Measurements from ENCODE around the gene RHEBL1. TPM values are rescaled to one million over a fixed set of nuclear protein-coding genes. Genes with fewer than 3 reads are reported as not detected.

RHEBL1 gene
- total RNA-seq, 4 donors from 2014 or later = not detected

DNA sequence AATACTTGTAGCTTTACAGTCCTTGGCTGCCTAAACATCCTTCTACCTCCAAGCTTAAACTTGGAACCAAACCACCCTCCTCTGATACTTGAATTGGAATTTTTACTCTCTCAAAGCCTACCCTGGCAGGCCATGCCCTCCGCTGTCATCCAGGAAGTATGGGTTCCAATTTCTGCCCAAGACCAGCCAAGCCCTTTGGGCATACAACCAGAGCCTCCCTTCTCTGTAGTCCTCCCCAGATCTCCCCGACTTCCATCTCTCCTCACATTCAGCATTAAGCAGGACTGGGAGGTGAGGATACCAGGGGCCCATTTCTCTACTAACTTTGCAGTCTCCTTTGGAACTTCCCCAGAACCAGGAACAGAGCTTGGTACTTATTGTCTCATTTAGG lies 25.2 kb upstream of the RHEBL1 start:
- DNase-seq = no peak
- in situ Hi-C loops (cut with MboI; ENCODE audit: low pct_ligation_motif_present in 1 of 4, low pct_unique_long_range_greater_than_20kb in 1 of 4, low sequenced_read_pairs in 3 of 4) (loop anchor here in 2 of 4 donors (25.0 kb wide), 1 partner anchor 142 kb away; no protein-coding TSS in a partner anchor), intact Hi-C loops (cut with DNase I; ENCODE audit: low total_unique reads) (no loop called here)
- Histone ChIP-seq H3K9me3 (no peaks in the 10 kb centered on the region), H3K36me3 (peaks cover 0 to 14% (median 4%) of the 10 kb centered on the region in 4 donors), H3K4me1 (peaks cover 24 to 41% (median 28%) of the 10 kb centered on the region in 4 donors), H3K27ac (no peak overlapping the region), H3K27me3 (peaks cover 50% of the 10 kb centered on the region), H3K4me3 (no peak overlapping the region)
- TF ChIP-seq, protein P1, sequence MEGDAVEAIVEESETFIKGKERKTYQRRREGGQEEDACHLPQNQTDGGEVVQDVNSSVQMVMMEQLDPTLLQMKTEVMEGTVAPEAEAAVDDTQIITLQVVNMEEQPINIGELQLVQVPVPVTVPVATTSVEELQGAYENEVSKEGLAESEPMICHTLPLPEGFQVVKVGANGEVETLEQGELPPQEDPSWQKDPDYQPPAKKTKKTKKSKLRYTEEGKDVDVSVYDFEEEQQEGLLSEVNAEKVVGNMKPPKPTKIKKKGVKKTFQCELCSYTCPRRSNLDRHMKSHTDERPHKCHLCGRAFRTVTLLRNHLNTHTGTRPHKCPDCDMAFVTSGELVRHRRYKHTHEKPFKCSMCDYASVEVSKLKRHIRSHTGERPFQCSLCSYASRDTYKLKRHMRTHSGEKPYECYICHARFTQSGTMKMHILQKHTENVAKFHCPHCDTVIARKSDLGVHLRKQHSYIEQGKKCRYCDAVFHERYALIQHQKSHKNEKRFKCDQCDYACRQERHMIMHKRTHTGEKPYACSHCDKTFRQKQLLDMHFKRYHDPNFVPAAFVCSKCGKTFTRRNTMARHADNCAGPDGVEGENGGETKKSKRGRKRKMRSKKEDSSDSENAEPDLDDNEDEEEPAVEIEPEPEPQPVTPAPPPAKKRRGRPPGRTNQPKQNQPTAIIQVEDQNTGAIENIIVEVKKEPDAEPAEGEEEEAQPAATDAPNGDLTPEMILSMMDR (IDR thresholded peaks at IDR 0.05) = no peak
- TF ChIP-seq POLR2A (IDR thresholded peaks at IDR 0.05) (no peak), EP300 (IDR thresholded peaks at IDR 0.05; ENCODE audit: low read depth) (no peak), POLR2AphosphoS5 (IDR thresholded peaks at IDR 0.05) (no peak)
- 67 to 68% methylated on average over 1 to 2 of the region's 2 CpGs for WGBS, 2 donors (ENCODE audit: low coverage in 1 of 2)

DNA sequence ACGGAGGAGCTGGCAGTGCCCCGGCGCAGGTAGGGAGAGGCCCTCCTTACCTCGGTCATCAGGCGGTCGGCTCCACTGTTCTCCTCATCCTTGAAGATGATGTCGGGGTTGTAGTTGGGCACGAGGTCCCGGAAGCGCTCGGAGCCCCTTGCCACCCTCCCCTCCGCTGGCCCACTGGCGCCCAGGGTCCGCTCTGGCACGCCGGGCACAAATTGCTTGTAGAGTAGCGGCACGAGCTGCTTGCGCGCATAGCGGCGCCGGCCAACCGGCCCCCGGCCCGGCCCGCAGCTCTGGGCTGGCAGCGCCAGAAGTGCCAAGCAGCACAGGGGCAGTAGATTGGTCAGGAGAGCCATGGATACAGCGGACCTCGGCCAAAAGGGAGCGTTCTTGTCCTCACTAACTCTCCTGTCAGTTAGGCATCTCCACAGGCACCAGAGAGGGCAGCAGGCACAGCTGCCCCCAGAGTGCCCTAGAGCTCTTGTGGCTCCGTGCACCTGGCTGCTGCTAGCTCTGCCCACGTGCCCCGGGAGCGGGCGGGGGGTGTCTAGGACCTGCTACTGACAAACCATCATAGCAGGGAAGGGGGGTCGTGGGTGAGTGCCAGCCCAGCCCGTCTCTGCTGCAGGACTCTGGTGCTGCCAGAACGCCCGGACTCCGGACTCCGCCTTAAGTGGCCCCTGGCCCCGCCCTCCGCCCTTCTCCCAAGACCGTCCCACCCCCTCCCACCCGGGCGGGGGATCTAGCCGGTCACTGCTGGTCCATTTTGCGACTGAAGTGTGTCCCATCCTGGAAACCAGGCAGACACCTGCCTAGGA lies 24.6 kb upstream of the RHEBL1 start, which contains the start of gene DHH:
Gene DHH, minus strand, starts transcription at position 642 of the 815 bp plus-strand sequence. Its CDS starts 289 bp downstream, at position 353.
- H3K9me3 ChIP-seq = no peaks in the 10 kb centered on the region
- in situ Hi-C loops (cut with MboI; ENCODE audit: low pct_ligation_motif_present in 1 of 4, low pct_unique_long_range_greater_than_20kb in 1 of 4, low sequenced_read_pairs in 3 of 4) = loop anchor here in 2 of 4 donors (25.0 kb wide), 1 partner anchor 143 kb away; no protein-coding TSS in a partner anchor
- no peak for DNase-seq
- whole genome bisulfite sequencing, 2 donors (ENCODE audit: low coverage in 1 of 2) = 4% methylated on average over 43 of the region's 49 CpGs; no CpG with 5 or more reads in 1 of the 2 donors
- peaks cover 56% of the 10 kb centered on the region for H3K27me3 ChIP-seq
- H3K4me1 ChIP-seq = peaks cover 31 to 47% (median 34%) of the 10 kb centered on the region in 4 donors
- TF ChIP-seq POLR2AphosphoS5 (IDR thresholded peaks at IDR 0.05) = no peak
- peaks cover 0 to 9% (median 1%) of the 10 kb centered on the region in 4 donors for H3K36me3 ChIP-seq
- H3K27ac ChIP-seq = no peak within 1 kb of the TSS
- intact Hi-C loops (cut with DNase I; ENCODE audit: low total_unique reads) = no loop called here
- H3K4me3 ChIP-seq = peak within 1 kb of the TSS in 2 of 4 donors; percentile 7 to 29

GRCh38 chr12:49093792-49094159 lies 24.0 kb upstream of the RHEBL1 start:
- TF ChIP-seq, protein P1 (IDR thresholded peaks at IDR 0.05) = no peak
- TF ChIP-seq POLR2A (IDR thresholded peaks at IDR 0.05) = no peak
- no peak for TF ChIP-seq EP300 (IDR thresholded peaks at IDR 0.05; ENCODE audit: low read depth)
- no peak for TF ChIP-seq POLR2AphosphoS5 (IDR thresholded peaks at IDR 0.05)
- peaks cover 32 to 47% (median 35%) of the 10 kb centered on the region in 4 donors for H3K4me1 ChIP-seq
- intact Hi-C loops (cut with DNase I; ENCODE audit: low total_unique reads) = no loop called here
- peak overlapping the region in 2 of 4 donors; percentile 7 to 29 for H3K4me3 ChIP-seq
- no peaks in the 10 kb centered on the region for H3K9me3 ChIP-seq
- H3K27me3 ChIP-seq = peaks cover 62% of the 10 kb centered on the region
- peaks cover 0 to 9% (median 0%) of the 10 kb centered on the region in 4 donors for H3K36me3 ChIP-seq
- DNase-seq = no peak
- in situ Hi-C loops (cut with MboI; ENCODE audit: low pct_ligation_motif_present in 1 of 4, low pct_unique_long_range_greater_than_20kb in 1 of 4, low sequenced_read_pairs in 3 of 4) = loop anchor here in 2 of 4 donors (25.0 kb wide), 1 partner anchor 144 kb away; no protein-coding TSS in a partner anchor
- no peak overlapping the region for H3K27ac ChIP-seq
- WGBS, 2 donors (ENCODE audit: low coverage in 1 of 2) = 0 to 5% methylated on average over 1 to 9 of the region's 9 CpGs

GRCh38 chr12:49092816-49093406 lies 23.1 kb upstream of the RHEBL1 start:
- TF ChIP-seq POLR2A (IDR thresholded peaks at IDR 0.05) (no peak), EP300 (IDR thresholded peaks at IDR 0.05; ENCODE audit: low read depth) (no peak), POLR2AphosphoS5 (IDR thresholded peaks at IDR 0.05) (no peak)
- TF ChIP-seq, protein P1 (IDR thresholded peaks at IDR 0.05) = no peak
- 13 to 43% methylated on average over 1 to 4 of the region's 4 CpGs for WGBS, 2 donors (ENCODE audit: low coverage in 1 of 2)
- H3K27ac ChIP-seq = no peak overlapping the region
- in situ Hi-C loops (cut with MboI; ENCODE audit: low pct_ligation_motif_present in 1 of 4, low pct_unique_long_range_greater_than_20kb in 1 of 4, low sequenced_read_pairs in 3 of 4) = loop anchor here in 2 of 4 donors (25.0 kb wide), 1 partner anchor 144 kb away; no protein-coding TSS in a partner anchor
- DNase-seq = no peak
- peaks cover 32 to 55% (median 41%) of the 10 kb centered on the region in 4 donors for H3K4me1 ChIP-seq
- intact Hi-C loops (cut with DNase I; ENCODE audit: low total_unique reads) = no loop called here
- peaks cover 0 to 9% (median 0%) of the 10 kb centered on the region in 4 donors for H3K36me3 ChIP-seq
- H3K4me3 ChIP-seq = no peak overlapping the region
- peaks cover 67% of the 10 kb centered on the region for H3K27me3 ChIP-seq
- no peaks in the 10 kb centered on the region for H3K9me3 ChIP-seq

Data from transverse colon (tissue), 4 donors.